ENCODE data around the gene SETD6.

The SETD6 gene

DNA sequence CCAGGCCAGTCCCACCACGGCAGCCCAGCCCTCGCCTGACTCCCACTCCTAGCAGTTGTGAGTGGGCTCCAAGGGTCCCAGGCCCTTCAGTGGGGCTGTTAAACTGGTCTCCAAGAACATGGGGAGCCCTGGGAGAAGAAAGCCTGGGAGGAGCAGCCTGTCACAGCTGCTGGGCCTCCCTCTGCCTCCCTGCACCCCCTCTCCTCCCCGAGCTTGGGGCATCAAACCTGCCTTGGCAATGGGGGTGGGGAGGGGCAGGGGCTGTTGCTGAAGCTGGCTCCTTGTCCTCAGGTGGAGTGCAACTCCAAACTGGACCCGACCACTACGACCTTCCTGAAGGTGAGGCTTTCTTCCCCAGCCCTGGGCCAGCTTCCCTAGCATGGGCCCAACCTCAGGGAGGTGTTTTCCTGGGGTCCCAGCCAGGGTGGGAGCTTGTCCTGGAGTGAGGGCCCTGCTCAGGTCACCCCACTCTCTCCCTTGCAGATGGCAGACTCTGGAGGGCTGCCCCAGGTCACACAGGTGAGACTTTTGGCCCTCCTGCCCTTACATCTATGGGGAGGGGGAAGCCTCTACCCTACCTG, 6.6 kb upstream of the SETD6 start:
- DNase-seq (ENCODE audit: low read depth): no peak

DNA sequence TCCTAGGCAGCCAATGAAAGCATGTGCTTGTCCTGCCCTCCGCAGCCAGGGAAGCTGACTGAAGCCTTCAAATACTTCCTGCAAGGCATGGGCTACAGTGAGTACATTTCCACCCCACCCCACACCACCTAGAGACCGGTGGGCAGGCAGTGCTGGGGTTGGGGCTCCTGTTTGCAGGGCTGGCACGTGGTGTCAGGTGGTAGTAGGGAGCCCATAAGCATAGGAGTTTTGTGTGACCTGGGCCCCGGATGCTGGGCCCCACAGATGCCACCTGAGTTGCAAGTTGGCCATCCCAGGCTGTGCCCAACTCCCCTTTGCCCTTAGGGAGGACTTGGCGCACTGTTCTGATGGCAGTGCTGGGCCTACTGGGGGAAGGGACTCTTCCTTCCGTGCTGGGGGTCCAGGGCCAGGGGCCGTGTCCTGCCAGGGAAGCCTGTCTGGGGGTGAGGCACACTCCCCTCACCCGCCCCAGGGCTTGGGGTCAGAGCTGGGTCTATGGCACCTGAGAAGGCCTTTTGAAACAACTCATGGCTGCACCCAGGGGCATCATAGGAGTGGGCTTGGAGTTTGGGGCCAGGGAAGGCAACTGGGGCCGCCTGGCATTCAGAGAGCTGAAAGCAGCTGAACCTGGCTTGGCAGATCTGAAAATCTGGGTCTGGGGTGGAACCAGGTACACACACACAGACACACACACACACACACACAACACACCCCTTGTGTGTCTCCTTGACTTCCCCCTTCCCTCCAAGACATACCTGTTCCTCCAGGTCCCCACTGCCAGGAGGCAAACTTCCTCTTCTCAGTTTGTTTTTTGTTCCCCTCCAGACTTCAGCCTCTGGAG, 5.8 kb upstream of the SETD6 start:
- no peak for DNase-seq (ENCODE audit: low read depth)

DNA sequence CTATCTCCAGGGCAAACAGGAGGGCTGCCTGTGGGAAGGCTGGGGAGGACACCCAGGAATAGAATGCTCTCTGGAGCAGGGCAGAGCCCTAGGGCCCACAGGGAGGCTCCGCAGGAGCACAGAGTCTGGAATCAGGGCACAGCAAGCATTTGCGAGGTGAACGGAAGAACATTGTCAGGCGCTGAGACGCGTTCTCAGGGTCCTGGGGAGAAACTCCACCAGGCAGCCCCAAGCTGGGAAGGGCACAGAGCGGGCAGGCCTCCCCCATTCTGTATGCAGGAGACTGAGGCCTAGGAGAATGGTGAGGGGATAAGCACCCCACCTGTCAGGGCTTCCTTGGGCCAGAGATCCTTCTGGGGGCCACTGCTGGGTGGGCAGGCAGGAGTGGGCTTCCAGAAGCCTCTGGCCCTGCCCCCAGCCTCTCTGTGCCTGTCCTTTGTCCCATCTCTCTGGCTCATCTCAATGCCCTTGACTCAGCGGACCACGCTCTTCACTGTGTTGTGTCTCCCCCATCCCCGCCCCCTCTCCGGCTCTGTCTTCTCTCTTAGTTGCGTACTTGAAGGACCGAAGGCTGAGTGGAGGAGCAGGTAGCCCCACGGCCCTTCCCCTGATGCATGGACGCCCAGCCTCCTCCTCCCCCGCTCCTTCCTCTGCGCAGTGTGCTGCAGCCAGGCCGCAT, 5.1 kb upstream of the SETD6 start:
- no peak for DNase-seq (ENCODE audit: low read depth)

DNA sequence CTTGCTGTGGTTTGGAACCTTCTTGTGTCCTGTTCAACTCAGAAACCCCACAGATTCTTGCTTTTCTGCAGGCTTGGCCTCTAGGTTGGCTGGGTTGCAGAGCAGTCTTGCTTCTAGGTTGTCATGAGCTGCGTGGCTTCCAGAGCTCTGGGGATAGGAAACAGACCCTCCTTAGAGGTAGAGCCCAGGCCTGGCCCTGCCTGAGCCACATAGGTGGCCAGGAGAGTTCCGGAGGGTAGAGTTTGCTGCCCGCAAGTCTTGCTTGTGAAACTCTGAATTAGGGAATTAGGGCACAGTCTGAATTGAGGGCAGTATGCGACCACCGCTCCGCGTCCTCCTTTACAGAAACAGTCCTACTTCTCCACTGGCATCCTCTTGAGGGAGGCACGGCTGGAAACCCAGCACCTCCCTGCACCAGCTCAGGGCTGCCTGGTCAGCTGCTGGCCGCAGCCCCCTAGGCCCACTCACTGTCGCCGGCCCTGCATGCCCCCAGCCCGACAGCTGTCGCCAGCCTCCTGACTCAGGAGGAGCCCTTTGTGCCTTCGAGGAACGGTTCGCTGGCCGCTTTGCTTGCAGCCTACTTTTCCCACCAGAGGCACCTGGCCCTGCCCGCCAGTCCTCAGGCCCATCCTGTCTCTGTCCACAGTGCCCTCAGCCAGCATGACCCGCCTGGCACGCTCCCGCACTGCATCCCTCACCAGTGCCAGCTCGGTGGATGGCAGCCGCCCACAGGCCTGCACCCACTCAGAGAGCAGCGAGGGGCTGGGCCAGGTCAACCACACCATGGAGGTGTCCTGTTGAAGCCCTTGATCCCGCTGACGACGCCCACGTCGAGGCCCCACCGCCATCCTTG, 4.3 kb upstream of the SETD6 start:
- DNase-seq (ENCODE audit: low read depth): no peak

DNA sequence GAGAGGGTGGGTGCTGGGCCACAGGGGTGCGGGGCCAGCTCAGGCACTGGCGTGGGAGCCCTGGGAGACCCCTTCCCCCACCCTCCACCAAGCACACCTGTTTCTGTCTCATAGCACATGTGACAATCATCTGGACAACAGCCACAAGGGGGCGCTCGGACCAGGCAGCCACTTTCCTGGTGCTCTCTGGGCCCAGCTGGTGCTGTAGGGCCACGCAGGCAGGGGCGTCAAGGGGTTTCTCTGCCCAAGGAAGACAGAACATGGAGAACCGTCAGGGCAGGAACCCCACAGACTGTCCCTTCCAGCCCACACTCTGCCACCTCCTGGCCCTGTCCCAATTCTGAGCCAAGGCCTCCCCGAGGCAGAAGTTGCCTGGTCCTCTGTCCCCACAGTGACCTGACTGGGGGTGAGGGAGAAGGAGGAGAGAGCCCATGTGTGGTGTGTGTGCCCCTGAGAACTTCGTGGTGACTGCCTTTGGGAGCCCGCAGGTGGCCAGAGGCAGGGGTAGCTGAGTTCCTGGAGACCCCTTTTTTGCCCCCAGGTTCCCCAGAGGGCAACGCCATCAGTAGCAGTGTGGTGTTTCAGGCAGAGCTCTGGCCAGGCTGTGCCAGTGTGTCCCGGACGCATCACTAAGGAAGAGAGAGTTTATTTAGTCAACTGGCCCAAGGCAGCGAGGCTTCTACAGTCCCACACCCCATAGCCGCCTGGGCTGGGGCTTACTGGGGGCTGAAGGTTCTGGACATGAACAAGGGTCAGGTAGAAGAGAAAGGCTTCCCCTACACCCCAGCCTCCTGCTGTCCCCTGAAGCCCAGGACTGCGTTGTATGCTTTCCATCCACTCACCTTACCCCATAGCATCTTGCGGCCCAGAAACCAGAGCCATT, 3.1 kb upstream of the SETD6 start:
- peak; percentile 80 for DNase-seq (ENCODE audit: low read depth)

DNA sequence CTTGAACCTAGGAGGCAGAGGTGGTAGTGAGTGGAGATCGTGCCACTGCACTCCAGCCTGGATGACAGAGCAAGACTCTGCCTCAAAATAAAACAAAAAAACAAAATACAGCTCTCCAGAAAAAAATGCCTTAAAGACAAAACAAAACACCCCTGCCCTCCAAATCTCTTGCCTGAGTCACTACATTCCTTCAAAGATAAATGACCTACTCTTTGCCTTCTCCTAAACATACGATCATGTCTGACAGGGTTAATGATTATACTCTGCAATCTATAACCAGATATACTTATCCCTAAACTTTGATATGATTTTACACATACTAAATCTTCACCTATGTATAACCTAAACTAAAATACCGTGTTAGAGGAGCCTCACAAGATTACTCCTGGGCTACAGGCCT, 1.4 kb upstream of the SETD6 start:
- no peak for DNase-seq (ENCODE audit: low read depth)

DNA sequence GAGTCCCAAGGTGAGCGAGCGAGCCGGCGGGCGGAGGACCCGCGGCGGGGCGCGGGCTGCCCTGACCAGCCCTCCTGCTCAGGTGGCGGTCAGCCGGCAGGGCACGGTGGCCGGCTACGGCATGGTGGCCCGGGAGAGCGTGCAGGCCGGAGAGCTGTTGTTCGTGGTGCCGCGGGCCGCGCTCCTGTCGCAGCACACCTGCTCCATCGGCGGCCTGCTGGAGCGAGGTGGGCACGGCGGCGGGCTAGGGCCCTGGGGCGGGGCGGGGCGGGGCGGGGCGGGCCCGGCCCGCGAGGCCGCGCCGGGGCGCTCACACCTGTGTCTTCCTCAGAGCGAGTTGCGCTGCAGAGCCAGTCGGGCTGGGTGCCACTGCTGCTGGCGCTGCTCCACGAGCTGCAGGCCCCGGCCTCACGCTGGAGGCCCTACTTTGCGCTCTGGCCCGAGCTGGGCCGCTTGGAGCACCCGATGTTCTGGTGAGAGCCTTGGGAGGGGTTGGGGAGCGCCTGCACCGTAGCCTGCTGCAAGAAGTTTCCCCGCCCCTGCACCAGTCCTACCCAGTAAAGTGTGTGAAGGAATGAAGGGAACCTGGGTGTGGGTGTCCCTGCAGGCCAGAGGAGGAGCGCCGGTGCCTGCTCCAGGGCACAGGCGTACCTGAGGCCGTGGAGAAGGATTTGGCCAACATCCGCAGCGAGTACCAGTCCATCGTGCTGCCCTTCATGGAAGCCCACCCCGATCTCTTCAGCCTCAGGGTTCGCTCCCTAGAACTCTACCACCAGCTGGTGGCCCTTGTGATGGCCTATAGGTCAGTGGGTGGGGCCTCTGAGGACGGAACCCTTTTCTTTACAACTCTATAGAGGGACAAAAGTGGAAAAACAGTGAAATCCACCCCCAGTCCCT, 802 bp downstream of the SETD6 start:
- no peak for DNase-seq (ENCODE audit: low read depth)

DNA sequence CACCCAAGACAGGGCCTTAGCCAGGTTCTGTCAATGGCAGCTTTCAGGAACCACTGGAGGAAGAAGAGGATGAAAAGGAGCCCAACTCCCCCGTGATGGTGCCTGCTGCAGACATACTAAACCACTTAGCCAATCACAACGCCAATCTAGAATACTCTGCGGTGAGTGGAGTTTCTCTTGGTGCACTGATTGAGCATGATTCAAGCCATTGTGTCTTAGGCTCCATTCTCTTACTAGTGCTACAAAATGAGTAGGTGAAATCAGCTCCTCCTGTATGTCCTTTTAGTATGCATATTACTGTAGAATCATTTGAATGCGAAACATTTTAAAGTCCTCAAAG, 1.4 kb downstream of the SETD6 start:
- DNase-seq (ENCODE audit: low read depth): no peak

DNA sequence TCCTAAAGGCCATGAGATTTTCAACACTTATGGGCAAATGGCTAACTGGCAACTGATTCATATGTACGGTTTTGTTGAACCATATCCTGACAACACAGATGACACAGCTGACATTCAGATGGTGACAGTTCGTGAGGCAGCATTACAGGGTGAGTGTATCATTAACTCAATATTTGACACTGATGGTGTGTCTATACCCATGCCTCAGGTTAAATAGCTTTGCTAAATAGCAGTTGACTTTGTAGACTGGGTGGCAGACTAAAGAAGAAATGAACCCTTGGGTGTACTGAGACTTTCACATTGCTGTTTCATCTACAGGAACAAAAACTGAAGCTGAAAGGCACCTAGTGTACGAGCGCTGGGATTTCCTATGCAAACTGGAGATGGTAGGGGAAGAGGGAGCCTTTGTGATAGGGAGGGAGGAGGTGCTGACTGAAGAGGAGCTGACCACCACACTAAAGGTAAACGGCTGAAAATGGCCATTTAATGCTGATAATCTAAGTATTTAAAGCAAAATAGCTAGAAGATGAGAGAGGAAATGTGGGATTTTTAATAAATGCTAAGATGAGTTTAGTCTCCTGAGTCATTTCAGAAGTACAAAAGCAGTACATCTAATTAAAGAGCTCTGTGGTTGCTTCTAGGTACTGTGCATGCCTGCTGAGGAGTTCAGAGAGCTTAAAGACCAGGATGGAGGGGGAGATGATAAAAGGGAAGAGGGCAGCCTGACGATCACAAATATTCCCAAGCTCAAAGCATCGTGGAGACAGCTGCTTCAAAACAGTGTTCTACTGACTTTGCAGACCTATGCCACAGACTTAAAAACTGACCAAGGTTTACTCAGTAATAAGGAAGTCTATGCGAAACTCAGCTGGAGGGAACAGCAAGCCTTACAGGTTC, 3.0 kb downstream of the SETD6 start:
- no peak for DNase-seq (ENCODE audit: low read depth)

DNA sequence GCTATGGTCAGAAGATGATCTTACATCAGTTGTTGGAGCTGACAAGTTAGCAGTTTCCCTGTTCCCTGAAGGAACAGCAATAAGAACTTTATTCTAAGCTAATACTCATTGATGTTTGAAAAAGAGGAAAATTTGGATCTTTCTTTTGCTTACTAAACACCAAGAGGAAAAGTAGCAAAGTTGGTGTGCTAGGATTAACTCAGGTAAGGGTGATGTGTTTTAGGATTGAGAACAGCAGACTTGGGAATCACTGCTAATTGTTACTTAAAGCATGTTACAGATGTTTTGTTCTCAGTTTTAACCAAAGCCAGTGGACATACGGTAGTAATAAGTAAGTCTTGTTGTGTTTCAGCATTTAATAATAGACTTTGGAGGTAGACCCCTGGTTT, 3.7 kb downstream of the SETD6 start:
- no peak for DNase-seq (ENCODE audit: low read depth)

DNA sequence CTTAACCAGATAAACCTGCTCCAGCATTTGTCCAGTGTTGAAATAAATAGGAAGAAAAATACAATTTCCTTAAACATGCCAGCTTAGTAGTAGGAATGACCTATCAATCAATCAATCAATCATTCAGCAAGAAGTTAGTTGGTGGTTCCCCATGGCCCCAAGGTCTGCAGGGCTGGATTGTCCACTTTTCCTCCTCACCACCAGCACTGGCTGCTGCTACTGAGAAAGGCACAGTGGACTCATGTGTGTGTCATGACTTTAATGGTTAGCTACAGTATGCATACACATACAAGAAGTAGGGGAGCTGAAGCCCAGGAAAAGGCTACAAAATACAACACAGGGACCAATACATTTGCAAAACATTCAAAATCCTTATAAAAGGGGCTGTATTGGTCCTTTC, 4.4 kb downstream of the SETD6 start:
- DNase-seq (ENCODE audit: low read depth): no peak

DNA sequence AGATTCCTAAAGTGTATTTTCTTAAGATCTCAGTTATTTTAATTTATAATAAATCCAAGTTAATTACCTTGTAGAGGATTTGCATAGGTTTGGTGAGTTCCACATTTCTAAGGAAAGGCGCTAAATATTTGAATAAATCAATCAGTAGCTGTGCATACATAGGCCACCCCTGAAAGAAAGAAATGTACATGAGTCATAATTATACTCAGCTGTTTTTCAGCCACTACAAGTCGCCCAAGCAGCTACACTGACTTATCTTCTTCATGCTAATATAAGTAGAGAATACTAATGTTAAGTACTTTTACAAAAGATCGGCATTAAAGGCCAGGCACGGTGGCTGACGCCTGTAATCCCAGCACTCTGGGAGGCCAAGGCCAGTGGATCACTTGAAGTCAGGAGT, 14.9 kb downstream of the SETD6 start:
- no peak for DNase-seq (ENCODE audit: low read depth)

DNA sequence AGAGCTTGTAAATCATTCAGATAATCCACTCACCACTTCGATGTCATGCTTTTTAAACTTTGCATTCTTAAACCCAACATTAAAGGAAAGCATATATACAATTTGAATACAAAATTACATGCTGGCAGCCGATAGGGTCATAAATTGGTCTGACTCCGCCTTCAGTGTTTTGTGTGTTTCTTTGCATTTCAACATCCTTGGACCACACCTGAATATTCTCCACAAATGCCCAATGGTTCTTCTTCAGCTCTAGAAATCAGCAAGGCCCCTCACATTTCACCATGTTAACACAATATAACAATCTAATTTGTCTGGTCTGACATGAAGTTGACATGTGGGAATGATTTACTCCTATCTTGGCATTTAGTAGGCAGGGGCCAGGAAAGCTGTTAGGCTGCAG, 17.1 kb downstream of the SETD6 start:
- DNase-seq (ENCODE audit: low read depth): no peak

DNA sequence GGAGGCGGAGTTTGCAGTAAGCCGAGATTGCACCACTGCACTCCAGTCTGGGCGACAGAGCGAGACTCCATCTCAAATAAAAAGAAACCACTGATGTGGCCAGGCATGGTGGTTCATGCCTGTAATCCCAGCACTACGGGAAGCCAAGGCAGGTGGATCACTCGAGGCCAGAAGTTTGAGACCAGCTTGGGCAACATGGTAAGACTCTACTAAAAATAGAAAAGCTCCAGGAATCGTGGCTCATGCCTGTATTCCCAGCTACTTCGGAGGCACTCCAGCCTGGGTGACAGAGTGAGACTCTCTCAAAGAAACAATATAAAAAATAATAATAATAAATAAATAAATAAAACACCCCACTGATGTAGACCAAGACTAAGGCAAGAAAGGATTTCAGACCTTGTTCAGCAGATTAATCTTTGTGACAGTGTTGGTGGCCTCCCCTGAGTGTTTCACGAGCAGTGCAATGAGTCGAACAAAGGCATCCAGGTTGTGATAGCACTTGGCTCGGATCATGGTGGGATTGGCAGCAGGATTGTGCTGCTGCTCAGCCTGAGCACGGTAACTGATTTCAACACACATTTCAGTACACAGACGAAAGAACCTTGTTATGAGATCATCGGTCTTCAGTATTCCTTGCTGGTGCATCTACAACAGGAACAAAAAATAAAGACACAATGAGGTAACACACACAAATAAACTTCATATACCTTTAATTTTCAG, 18.6 kb downstream of the SETD6 start:
- no peak for DNase-seq (ENCODE audit: low read depth)

DNA sequence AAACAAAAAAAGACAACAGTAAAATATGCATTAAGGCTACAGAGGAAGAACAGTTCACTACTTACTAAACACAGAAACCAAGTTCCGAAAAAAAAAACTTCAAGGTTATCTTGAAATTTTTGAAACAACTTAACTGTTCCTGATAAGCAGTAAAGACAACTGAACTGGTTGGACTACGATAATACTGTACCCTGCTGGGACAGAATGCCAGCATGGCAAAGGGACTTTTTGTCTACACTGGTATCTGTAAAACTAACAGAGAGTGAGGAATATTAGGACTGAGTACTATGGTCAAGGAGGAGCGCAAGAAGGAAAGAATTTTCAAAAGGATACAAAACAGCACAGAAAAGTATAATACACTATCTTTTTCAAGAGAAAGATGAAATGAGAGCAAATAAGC, 19.8 kb downstream of the SETD6 start:
- DNase-seq (ENCODE audit: low read depth): no peak

DNA sequence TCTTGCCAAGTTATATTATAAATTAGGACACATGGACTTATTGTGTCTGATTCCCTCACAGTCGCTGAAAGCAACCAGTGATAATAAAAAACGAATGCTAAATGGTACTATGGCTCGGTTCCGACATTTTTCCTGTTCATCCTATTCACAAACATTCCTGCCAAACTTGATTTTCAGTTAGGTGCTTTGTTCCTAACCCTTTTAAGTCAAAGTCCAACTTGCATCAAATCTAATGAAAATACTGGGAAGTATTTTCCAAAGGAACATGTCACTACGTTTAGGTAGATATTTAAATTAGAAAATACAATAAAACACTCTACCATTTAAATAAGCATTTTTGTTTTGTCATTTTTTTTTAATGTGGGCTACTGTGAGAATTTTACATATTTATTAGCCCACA, 21.0 kb downstream of the SETD6 start:
- DNase-seq (ENCODE audit: low read depth): no peak

DNA sequence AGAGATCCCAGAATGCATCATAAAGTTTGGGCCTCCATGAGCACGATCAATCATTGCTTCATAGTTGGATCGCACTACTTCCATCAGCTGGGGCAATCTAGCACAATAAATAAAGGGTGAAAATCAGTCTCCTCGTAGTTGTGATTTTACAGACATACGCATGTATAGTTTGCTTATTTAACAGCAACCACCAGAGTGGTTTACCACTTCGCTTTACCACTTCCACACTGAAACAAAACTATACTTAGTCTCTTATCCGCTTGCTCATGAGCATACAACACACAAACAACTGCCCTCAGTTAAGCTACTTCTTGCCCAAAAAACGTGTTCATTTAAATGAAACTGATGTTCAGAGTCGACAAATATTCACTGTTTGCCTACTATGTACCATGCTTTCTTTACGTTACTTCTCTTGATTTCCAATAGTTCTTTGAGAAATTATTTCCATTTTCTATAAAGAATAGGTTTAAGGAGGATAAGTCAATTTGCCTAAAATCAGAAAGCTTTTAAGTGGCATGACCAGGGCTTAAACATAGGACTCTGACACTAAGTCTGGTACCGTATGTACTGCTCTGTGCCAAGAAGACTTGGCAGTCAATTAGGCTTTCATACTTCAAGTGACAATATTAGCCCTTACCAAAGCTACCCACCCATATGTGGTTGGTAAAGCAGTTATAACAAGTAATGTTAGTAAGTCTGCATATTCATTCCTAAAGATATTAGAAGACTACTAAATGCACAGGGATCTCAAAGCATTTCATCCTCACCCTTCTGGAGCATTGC, 22.0 kb downstream of the SETD6 start:
- no peak for DNase-seq (ENCODE audit: low read depth)

DNA sequence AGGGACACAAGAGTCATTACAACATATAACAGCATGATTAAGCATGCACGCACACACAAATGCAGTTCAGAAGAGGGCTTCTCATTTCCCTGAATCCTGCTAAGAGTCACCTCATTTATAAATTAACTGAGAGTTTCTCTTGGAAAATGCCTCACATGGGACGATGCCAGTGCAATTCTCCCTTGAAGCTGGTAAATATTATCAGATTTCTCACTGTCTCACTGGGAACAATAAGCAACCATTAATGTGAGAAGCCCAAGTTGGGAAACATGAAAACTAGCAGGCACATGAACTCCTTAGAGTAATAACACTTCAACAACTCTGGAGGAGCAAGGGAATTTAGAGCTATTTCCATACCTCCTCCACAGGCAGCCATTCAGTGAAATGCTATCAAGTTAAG, 26.4 kb downstream of the SETD6 start:
- DNase-seq (ENCODE audit: low read depth): no peak

Measured in stimulated activated CD8-positive, alpha-beta memory T cell treated with anti-CD3 and anti-CD28 coated beads, Interleukin-15, amount 100 ng/mL, for 24 hours (primary cell).